ENCODE results near the gene DUSP15.

GRCh38 chr20:31859998-31860380 is 10.3 kb downstream of the DUSP15 start:
- TF ChIP-seq DPF2 (IDR thresholded peaks at IDR 0.05) (no peak), FOXJ3 (CRISPR knock-in tag; IDR thresholded peaks at IDR 0.05) (no peak), POLR2A (conservative IDR thresholded peaks at IDR 0.05) (no peak), EP400 (IDR thresholded peaks at IDR 0.05) (no peak)
- TF ChIP-seq, protein P1, sequence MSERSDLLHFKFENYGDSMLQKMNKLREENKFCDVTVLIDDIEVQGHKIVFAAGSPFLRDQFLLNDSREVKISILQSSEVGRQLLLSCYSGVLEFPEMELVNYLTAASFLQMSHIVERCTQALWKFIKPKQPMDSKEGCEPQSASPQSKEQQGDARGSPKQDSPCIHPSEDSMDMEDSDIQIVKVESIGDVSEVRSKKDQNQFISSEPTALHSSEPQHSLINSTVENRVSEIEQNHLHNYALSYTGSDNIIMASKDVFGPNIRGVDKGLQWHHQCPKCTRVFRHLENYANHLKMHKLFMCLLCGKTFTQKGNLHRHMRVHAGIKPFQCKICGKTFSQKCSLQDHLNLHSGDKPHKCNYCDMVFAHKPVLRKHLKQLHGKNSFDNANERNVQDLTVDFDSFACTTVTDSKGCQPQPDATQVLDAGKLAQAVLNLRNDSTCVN (CRISPR knock-in tag; IDR thresholded peaks at IDR 0.05): no peak
- TF ChIP-seq, protein P2, sequence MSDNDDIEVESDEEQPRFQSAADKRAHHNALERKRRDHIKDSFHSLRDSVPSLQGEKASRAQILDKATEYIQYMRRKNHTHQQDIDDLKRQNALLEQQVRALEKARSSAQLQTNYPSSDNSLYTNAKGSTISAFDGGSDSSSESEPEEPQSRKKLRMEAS (CRISPR knock-in tag; IDR thresholded peaks at IDR 0.05): no peak
